MM.1S (cell line): Measurements from ENCODE around the gene SP100.

Source experiments
- EZH2phosphoT487 ChIP-seq: fragments of 300-600 bp; sonication (generic); IDR thresholded peaks from 2 replicates; pipeline ENCODE4 v1.6.1; 2018; ENCODE audit warnings: antibody characterized with exemption, low read length
- TF ChIP-seq, protein P1 (sequence below): fragments of 300-600 bp; sonication (generic); IDR thresholded peaks from 2 replicates; pipeline ENCODE4 v1.5.1; 2016; ENCODE audit warnings: antibody characterized with exemption, low read length, mixed read lengths

DNA sequence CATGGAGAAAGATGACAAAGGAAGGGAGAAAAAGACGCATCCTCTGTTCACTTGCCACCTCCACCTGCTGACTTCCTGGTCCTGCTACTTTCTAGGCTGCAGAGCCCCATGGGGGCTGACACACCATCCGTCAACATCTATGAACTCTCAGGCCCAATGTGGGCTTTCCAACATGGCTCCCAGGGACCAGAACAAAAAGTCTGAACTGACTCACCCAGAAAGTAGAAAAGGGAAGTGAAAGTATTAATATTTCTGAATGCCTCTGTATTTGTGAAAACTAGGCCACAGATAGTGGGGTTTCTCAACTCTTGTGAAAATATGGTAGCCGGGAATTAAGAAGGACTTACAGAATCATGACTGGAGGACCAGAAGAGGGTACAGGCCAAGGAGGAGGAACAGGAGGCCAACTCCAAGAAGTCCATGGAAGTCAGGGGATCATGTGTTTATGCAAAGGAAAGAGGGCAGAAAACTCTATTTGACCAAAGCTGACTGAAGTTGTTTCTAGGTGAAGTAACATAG lies 173.6 kb downstream of the SP100 start:
- TF ChIP-seq, protein P1, sequence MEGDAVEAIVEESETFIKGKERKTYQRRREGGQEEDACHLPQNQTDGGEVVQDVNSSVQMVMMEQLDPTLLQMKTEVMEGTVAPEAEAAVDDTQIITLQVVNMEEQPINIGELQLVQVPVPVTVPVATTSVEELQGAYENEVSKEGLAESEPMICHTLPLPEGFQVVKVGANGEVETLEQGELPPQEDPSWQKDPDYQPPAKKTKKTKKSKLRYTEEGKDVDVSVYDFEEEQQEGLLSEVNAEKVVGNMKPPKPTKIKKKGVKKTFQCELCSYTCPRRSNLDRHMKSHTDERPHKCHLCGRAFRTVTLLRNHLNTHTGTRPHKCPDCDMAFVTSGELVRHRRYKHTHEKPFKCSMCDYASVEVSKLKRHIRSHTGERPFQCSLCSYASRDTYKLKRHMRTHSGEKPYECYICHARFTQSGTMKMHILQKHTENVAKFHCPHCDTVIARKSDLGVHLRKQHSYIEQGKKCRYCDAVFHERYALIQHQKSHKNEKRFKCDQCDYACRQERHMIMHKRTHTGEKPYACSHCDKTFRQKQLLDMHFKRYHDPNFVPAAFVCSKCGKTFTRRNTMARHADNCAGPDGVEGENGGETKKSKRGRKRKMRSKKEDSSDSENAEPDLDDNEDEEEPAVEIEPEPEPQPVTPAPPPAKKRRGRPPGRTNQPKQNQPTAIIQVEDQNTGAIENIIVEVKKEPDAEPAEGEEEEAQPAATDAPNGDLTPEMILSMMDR = no peak
- no peak for TF ChIP-seq EZH2phosphoT487
